GM12878 (cell line): Measurements from ENCODE around the gene SYNGR2. TPM values are rescaled to one million over a fixed set of nuclear protein-coding genes. Genes with fewer than 3 reads are reported as not detected.
A peak's percentile ranks its signal among the peaks of the same experiment; 100 is the strongest.

Experiments
- ATAC-seq: fragments of 200-7000 bp; cut with Tn5 transposase; 3 replicates; pipeline ENCODE4 v1.9.1; 2020; ENCODE audit warnings: mild to moderate bottlenecking, moderate library complexity
- BruUV-seq: library from RNA; stranded (reverse); fragments of 400-500 nt; replicated peaks from 2 replicates; lab custom pipeline; 2021; lab: Mats Ljungman, UMichigan
- CTCF ChIA-PET: fragments of 300-600 bp; sonication (Branson Sonifier 250); formaldehyde crosslinking; extraction: SDS; loops from one replicate; lab custom pipeline; 2021; ENCODE audit warnings: inconsistent platforms; lab: Yijun Ruan, JAX
- POLR2A ChIA-PET: fragments of 350-600 bp; formaldehyde crosslinking; extraction: SDS; loops from one replicate; lab custom pipeline; 2021; ENCODE audit warnings: inconsistent platforms; lab: Charles Lee
- RAD21 ChIA-PET: fragments of 300-600 bp; sonication (Branson Sonifier 250); formaldehyde crosslinking; loops from one replicate; lab custom pipeline; 2023; ENCODE audit warnings: antibody characterized with exemption; ENCODE audit not compliant: unreplicated experiment; lab: Charles Lee
- SMC1A ChIA-PET: fragments of 300-600 bp; sonication (Branson Sonifier 250); formaldehyde crosslinking; loops from one replicate; lab custom pipeline; 2023; ENCODE audit not compliant: unreplicated experiment, uncharacterized antibody; lab: Charles Lee
- DNase-seq: peaks from one replicate; pipeline ENCODE4 v3.0.0-alpha.2; 2011; ENCODE audit warnings: low read depth, low spot score
- FAIRE-seq: peaks from 3 replicates; lab custom pipeline; 2011; peaks lifted over from hg19 to GRCh38; lab: Jason Lieb, UNC
- H2AFZ ChIP-seq: 2 replicates; pipeline ENCODE4 v1.6.0; 2011; ENCODE audit warnings: low read depth, low read length, control low read depth; ENCODE audit not compliant: control insufficient read depth
- H3K27ac ChIP-seq: 2 replicates; pipeline ENCODE4 v1.5.1; 2011; ENCODE audit warnings: control low read depth; ENCODE audit not compliant: control insufficient read depth, insufficient read depth
- H3K27me3 ChIP-seq, 2 experiments: replicated peaks in 1 of 2; 2 replicates each; pipeline versions ENCODE4 v1.6.0 to v1.6.1; 2011; ENCODE audit warnings: low read length in 1 of 2; ENCODE audit not compliant: control insufficient read depth in 2 of 2, insufficient read depth in 2 of 2
- H3K36me3 ChIP-seq, 2 experiments: 2 replicates each; pipeline ENCODE4 v1.5.1; 2011; ENCODE audit warnings: low read length in 1 of 2; ENCODE audit not compliant: control insufficient read depth in 2 of 2, insufficient read depth in 2 of 2
- H3K4me1 ChIP-seq: 2 replicates; pipeline ENCODE4 v1.6.1; 2011; ENCODE audit warnings: mild to moderate bottlenecking, low read length, moderate library complexity, mixed read lengths; ENCODE audit not compliant: control insufficient read depth, insufficient read depth
- H3K4me2 ChIP-seq: 2 replicates; pipeline ENCODE4 v1.6.0; 2011; ENCODE audit warnings: control low read depth; ENCODE audit not compliant: control insufficient read depth, insufficient read depth
- H3K4me3 ChIP-seq: fragments of 200-600 bp; sonication (generic); 2 replicates; pipeline ENCODE4 v1.5.1; 2016
- H3K79me2 ChIP-seq: 2 replicates; pipeline ENCODE4 v1.6.0; 2011; ENCODE audit warnings: low read length; ENCODE audit not compliant: control insufficient read depth, insufficient read depth
- H3K9ac ChIP-seq: 2 replicates; pipeline ENCODE4 v1.8.0; 2011; ENCODE audit warnings: low read length, control low read depth, mixed read lengths; ENCODE audit not compliant: control insufficient read depth, insufficient read depth
- H3K9me3 ChIP-seq: replicated peaks from 3 replicates; pipeline ENCODE4 v1.5.1; 2011; ENCODE audit warnings: mild to moderate bottlenecking, low read length; ENCODE audit not compliant: control insufficient read depth, insufficient read depth
- H4K20me1 ChIP-seq: 2 replicates; pipeline ENCODE4 v1.6.0; 2011; ENCODE audit not compliant: control insufficient read depth, insufficient read depth
- CBX3 ChIP-seq: fragments of 200-600 bp; sonication (generic); IDR thresholded peaks from 2 replicates; pipeline ENCODE4 v1.6.1; 2016; ENCODE audit warnings: low read depth, borderline replicate concordance
- CHD4 ChIP-seq: fragments of 200-600 bp; sonication (generic); IDR thresholded peaks from 2 replicates; pipeline ENCODE4 v1.6.1; 2016; ENCODE audit warnings: mild to moderate bottlenecking
- IKZF1 ChIP-seq: fragments of 450-650 bp; conservative IDR thresholded peaks from 2 replicates; pipeline ENCODE4 v1.6.1; 2017; ENCODE audit warnings: antibody characterized with exemption, mild to moderate bottlenecking
- LARP7 ChIP-seq: fragments of 450-650 bp; IDR thresholded peaks from 2 replicates; pipeline ENCODE4 v1.6.1; 2017; ENCODE audit warnings: mild to moderate bottlenecking
- POLR2A ChIP-seq: IDR thresholded peaks from 2 replicates; pipeline ENCODE4 v1.6.1; 2011; ENCODE audit warnings: low read depth, mild to moderate bottlenecking, low read length
- WGBS: methylation state at CpG from one replicate; pipeline ENCODE4 v1.1.6; 2016; ENCODE audit warnings: low lambda C conversion rate; ENCODE audit not compliant: insufficient replicate concordance, insufficient coverage; ENCODE audit errors: missing lambda C conversion rate; 5-methylcytosine and 5-hydroxymethylcytosine counted together
- in situ Hi-C: fragments of 300-500 bp; cut with MboI; formaldehyde crosslinking; loops from 9 replicates; pipeline ENCODE4 v1.14.3; 2018; ENCODE audit warnings: mixed read lengths
- intact Hi-C: fragments of 100-400 bp; cut with micrococcal nuclease; formaldehyde crosslinking; loops from one replicate; pipeline ENCODE4 v1.14.2; 2022; ENCODE audit not compliant: unreplicated experiment
- polyA plus RNA-seq, 11 experiments: library from polyadenylated mRNA; depleted of rRNA in 4 of 11; unstranded in 6 of 11; stranded (reverse) in 5 of 11; fragments of >200 nt; fragmentation: Nextera tagmentation in 4 of 11; fragmentation: Illumina TruSeq in 1 of 11; extraction: Ambion mirVana in 4 of 11; extraction: Trizol in 1 of 11; gene quantifications; 1 replicate in 1 of 11; 2 replicates in 10 of 11; pipeline versions ENCODE4 v1.2.1 to v1.2.3, GENCODE V29; 2011 to 2016; ENCODE audit warnings: inconsistent platforms in 2 of 11, missing spikeins in 2 of 11, low read depth in 1 of 11
- total RNA-seq, 4 experiments: library from RNA; depleted of rRNA in 3 of 4; stranded (reverse); fragments of >200 nt in 3 of 4; fragmentation: Illumina TruSeq in 1 of 4; extraction: Trizol in 1 of 4; gene quantifications; 2 replicates each; pipeline versions ENCODE4 v1.2.1 to v1.2.3, GENCODE V29; 2013 to 2021

Gene SYNGR2
- total and polyA plus RNA-seq, 10 of the 15 experiments (the other 5 are each of a cell fraction or from before 2014, with no cell fraction given): 4.4 to 529 (median 261) TPM

DNA sequence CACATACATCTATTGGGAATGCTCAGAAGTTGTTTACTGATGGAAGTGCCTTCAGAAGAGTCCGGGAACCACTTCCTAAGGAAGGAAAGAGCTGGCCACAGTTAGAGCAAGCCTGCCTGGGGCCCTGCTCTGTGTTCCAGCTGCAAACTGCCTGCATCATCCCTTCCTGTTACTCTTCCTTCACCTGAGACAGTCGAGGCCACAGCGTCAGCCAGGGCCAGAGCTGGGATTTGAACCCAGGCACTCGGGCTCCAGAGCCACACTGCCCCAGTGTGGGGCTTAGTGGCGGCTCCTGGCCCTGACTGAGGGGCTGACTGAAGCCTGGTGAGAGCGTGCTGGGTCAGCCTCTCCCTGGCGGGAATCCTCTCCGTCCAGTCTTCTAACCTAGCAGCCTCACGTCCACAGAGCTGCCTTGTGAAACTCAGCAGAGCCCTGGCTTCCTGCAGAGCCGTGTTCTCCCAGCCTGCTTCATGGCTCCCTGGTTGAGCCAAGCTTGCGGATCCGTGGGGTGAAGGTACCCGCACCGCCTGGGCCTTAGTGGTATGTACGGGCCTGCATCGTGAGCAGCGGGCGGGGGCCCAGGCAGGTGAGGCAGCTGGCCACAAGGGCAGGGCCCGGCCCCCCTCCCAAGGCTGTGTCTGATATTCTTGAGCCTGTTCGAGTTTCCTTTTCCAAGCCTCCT lies 26.8 kb upstream of the SYNGR2 start:
- H3K9ac ChIP-seq: no peak overlapping the region
- no peak overlapping the region for H3K4me3 ChIP-seq
- no TSS peak for BruUV-seq
- no peaks in the 10 kb centered on the region for H3K9me3 ChIP-seq
- H3K27ac ChIP-seq: peak overlapping the region; percentile 26; the same call in 1 of the 2 replicates
- ChIA-PET SMC1A (interaction anchor here (0.6 to 2.0 kb wide), 6 partner anchors 11 to 110 kb away, joined by 3 to 9 read pairs (median 4); no protein-coding TSS in a partner anchor), RAD21 (interaction anchor here (0.7 to 1.9 kb wide), 10 partner anchors 11 to 74 kb away, joined by 3 to 13 read pairs (median 6); partner anchors contain the start of genes TMC6 and TMC8), CTCF (interaction anchor here (0.7 to 5.0 kb wide), 7 partner anchors 13 to 110 kb away, joined by 3 to 51 read pairs (median 3); no protein-coding TSS in a partner anchor), POLR2A (interaction anchor here (0.6 to 5.1 kb wide), 12 partner anchors 8 to 697 kb away, joined by 3 to 37 read pairs (median 7); partner anchors contain the start of gene TMC8)
- ATAC-seq: no peak
- intact Hi-C loops: no loop called here
- WGBS: 90% methylated on average over 16 of the region's 20 CpGs
- TF ChIP-seq POLR2A: peak; percentile 35; the same call in 1 of the 2 replicates
- no peak for TF ChIP-seq LARP7
- TF ChIP-seq CBX3: no peak
- TF ChIP-seq IKZF1: 0 out of 2 replicates have a peak, but pooled peaks have one; percentile 27
- TF ChIP-seq CHD4: no peak
- no peaks in the 10 kb centered on the region for H3K27me3 ChIP-seq
- peaks cover 2 to 5% of the 10 kb centered on the region in 2 experiments; a peak in 3 of 4 replicates for H3K36me3 ChIP-seq
- no peak overlapping the region for H2AFZ ChIP-seq
- 0 out of 2 replicates have a peak overlapping the region, but pooled peaks have one; percentile 14 for H3K4me2 ChIP-seq
- no peaks in the 10 kb centered on the region for H4K20me1 ChIP-seq
- in situ Hi-C loops: no loop called here
- no peak for DNase-seq
- H3K4me1 ChIP-seq: peaks cover 69% of the 10 kb centered on the region
- H3K79me2 ChIP-seq: peaks cover 7% of the 10 kb centered on the region
- no peak for FAIRE-seq
